ENCODE data around the gene ARHGAP32.

The ARHGAP32 gene

DNA sequence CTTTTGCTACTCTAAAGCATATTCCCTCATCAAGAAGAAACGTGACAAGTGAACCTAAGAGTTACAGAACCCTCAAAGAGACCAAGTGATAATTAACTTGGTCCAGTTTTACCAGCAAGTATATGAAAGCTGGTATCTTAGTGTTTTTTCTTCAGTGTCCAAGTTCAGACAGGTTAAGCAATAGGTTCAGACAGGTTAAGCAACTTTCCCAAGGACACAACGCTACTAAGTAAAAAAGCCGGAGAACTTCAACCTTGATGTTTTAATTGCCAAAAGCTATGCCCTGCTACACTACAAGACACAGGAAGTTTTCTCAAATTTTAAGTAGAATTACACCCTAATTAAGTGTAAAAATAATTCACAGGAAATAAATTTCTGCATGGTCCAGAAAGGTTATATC lies 30.0 kb upstream of the ARHGAP32 start:
- H3K36me3 ChIP-seq (ENCODE audit: insufficient read depth, low read depth, low read length) = no peaks in the 10 kb centered on the region
- no peak overlapping the region for H3K4me3 ChIP-seq (ENCODE audit: low read length)
- peaks cover 13% of the 10 kb centered on the region; the same call in 1 of the 2 replicates for H3K9me3 ChIP-seq (ENCODE audit: insufficient read depth, low read depth, low read length)
- no peak overlapping the region for H3K27ac ChIP-seq (ENCODE audit: low read length)
- no peak overlapping the region for H3K9ac ChIP-seq (ENCODE audit: low read depth, low read length)
- H3K4me1 ChIP-seq (ENCODE audit: insufficient read depth, low read length) = peaks cover 22% of the 10 kb centered on the region
- no peaks in the 10 kb centered on the region for H3K27me3 ChIP-seq (ENCODE audit: insufficient read depth, low read length)

DNA sequence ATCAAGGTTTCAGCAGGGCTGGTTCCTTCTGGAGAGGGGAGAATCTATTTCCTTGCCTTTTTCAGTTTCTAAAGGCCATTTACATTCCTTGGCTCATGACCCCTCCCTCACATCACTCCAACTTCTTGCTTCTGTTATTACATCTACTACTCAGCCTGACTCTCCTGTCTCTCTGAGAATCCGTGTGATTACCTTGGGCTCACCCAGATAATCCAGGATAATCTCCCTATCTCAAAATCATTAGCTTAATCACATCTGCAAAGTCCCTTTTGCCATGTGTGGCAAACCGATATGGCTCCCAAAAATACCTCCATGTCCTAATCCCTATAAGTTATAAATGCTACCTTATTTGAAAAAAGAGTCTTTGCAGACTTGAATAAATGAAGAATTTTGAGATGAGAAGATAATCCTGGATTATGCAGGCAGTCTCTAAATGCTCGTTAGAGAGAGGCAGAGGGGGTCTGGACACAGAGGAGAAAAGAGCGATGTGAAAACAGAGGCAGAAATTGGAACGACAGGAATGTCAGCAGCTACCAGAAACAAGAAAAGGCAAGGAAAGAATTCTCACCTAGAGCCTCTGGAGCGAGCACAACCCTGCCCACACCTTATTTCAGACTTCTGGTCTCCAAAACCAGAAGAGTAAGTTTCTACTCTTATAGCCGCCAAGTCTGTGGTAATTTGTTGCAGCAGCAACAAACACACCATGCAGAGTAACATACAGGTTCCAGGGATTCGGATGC lies 23.6 kb upstream of the ARHGAP32 start:
- Histone ChIP-seq H3K27me3 (ENCODE audit: insufficient read depth, low read length) (no peaks in the 10 kb centered on the region), H3K9me3 (ENCODE audit: insufficient read depth, low read depth, low read length) (no peaks in the 10 kb centered on the region), H3K4me1 (ENCODE audit: insufficient read depth, low read length) (peaks cover 44% of the 10 kb centered on the region), H3K9ac (ENCODE audit: low read depth, low read length) (peak overlapping the region; percentile 13; the same call in 1 of the 2 replicates), H3K4me3 (ENCODE audit: low read length) (peak overlapping the region; percentile 27; the same call in 1 of the 2 replicates), H3K27ac (ENCODE audit: low read length) (peak overlapping the region; percentile 31), H3K36me3 (ENCODE audit: insufficient read depth, low read depth, low read length) (no peaks in the 10 kb centered on the region)

DNA sequence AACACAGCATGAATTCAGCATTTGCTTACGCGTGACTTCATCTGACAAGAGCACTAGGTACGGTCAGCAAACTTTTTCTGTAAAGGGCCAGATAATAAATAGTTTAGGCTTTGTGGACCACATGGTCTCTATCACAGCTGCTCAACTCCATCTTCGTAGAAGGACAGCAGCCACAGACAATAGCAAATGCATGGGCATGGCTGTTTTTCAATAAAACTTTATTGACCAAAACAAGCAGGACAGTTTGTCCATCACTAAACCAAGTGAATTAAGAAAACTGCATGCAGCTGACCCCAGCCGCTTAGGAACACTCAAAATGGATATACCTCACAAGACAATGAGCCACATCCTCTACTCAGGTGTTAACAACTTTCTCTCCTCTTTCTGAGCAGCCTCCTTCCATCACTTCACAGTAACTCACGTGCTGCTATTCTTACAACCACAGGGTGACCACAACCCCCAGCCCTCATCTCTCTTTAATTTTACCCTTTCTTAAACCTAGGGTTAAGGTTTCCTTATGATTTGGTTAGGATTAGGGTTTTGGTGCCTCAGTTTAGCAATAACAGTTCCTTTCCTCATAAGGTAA lies 22.7 kb upstream of the ARHGAP32 start:
- Histone ChIP-seq H3K4me1 (ENCODE audit: insufficient read depth, low read length) (peaks cover 46% of the 10 kb centered on the region), H3K27ac (ENCODE audit: low read length) (peak overlapping the region; percentile 31), H3K4me3 (ENCODE audit: low read length) (0 out of 2 replicates have a peak overlapping the region, but pooled peaks have one; percentile 27), H3K27me3 (ENCODE audit: insufficient read depth, low read length) (no peaks in the 10 kb centered on the region), H3K9me3 (ENCODE audit: insufficient read depth, low read depth, low read length) (no peaks in the 10 kb centered on the region), H3K36me3 (ENCODE audit: insufficient read depth, low read depth, low read length) (no peaks in the 10 kb centered on the region), H3K9ac (ENCODE audit: low read depth, low read length) (peak overlapping the region; percentile 13; the same call in 1 of the 2 replicates)

DNA sequence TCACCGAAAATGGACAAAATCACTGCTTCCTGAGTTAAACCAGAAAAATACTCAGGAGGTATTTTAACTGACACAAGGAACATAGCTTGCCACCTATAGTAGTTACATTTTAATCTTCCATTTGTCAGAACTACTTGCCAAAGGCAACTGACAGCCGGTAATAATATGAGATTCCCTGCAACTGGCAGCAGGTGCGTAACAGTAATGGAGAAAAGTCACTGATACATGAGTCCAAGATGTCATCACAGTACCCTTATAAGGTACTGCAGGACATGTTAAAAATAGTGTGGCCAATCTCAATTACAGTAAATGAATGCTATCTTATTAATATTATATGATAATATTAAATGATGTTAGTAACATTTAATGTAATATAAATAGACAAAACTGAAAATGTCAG lies 21.1 kb upstream of the ARHGAP32 start:
- peaks cover 50% of the 10 kb centered on the region for H3K4me1 ChIP-seq (ENCODE audit: insufficient read depth, low read length)
- H3K27ac ChIP-seq (ENCODE audit: low read length) = no peak overlapping the region

DNA sequence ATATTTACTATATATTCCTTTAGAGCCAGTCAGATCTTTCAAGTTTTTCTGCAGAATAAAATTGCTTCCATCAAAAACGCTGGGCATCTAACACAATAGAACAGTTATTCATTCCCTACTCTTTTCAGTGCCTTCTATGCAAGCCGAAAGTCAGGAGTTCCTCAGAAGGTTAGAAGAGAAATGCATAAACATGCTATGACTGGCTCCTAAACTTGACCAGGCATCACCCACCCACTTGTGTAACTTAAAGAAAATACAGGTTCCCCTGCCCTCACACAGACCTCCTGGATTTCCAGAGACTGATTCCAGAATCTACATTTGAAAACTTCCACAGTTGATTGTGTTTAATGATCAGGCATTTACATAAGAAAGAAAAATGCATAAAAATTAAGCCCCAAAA lies 19.3 kb upstream of the ARHGAP32 start:
- no peak overlapping the region for H3K4me3 ChIP-seq (ENCODE audit: low read length)
- peaks cover 50% of the 10 kb centered on the region for H3K4me1 ChIP-seq (ENCODE audit: insufficient read depth, low read length)
- no peaks in the 10 kb centered on the region for H3K9me3 ChIP-seq (ENCODE audit: insufficient read depth, low read depth, low read length)
- H3K27ac ChIP-seq (ENCODE audit: low read length) = no peak overlapping the region
- H3K36me3 ChIP-seq (ENCODE audit: insufficient read depth, low read depth, low read length) = no peaks in the 10 kb centered on the region
- H3K9ac ChIP-seq (ENCODE audit: low read depth, low read length) = no peak overlapping the region
- no peaks in the 10 kb centered on the region for H3K27me3 ChIP-seq (ENCODE audit: insufficient read depth, low read length)

More for the DNA sequence above, 21.1 kb upstream of the ARHGAP32 start:
- Histone ChIP-seq H3K4me3 (ENCODE audit: low read length) (no peak overlapping the region), H3K27me3 (ENCODE audit: insufficient read depth, low read length) (no peaks in the 10 kb centered on the region), H3K9ac (ENCODE audit: low read depth, low read length) (no peak overlapping the region), H3K9me3 (ENCODE audit: insufficient read depth, low read depth, low read length) (no peaks in the 10 kb centered on the region), H3K36me3 (ENCODE audit: insufficient read depth, low read depth, low read length) (no peaks in the 10 kb centered on the region)

DNA sequence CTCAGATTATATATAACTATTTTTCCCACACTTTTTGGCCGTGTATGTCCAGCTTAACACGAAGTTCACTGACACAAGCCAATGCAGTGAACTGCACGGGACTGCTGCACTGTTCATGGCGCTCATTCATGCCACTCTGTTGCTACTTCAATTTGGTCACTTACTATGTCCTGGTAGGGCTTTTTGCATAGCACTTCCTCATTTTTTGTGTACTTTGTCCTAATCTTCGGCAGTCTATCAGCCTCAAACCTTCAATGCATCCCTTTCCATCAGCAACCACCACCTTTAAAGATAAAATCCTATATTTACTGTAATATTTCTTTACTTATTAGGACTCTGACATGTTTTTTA lies 18.7 kb upstream of the ARHGAP32 start:
- Histone ChIP-seq H3K4me3 (ENCODE audit: low read length) (0 out of 2 replicates have a peak overlapping the region, but pooled peaks have one; percentile 30), H3K27ac (ENCODE audit: low read length) (peak overlapping the region; percentile 2), H3K27me3 (ENCODE audit: insufficient read depth, low read length) (no peaks in the 10 kb centered on the region), H3K4me1 (ENCODE audit: insufficient read depth, low read length) (peaks cover 50% of the 10 kb centered on the region), H3K9me3 (ENCODE audit: insufficient read depth, low read depth, low read length) (no peaks in the 10 kb centered on the region), H3K36me3 (ENCODE audit: insufficient read depth, low read depth, low read length) (no peaks in the 10 kb centered on the region), H3K9ac (ENCODE audit: low read depth, low read length) (no peak overlapping the region)

DNA sequence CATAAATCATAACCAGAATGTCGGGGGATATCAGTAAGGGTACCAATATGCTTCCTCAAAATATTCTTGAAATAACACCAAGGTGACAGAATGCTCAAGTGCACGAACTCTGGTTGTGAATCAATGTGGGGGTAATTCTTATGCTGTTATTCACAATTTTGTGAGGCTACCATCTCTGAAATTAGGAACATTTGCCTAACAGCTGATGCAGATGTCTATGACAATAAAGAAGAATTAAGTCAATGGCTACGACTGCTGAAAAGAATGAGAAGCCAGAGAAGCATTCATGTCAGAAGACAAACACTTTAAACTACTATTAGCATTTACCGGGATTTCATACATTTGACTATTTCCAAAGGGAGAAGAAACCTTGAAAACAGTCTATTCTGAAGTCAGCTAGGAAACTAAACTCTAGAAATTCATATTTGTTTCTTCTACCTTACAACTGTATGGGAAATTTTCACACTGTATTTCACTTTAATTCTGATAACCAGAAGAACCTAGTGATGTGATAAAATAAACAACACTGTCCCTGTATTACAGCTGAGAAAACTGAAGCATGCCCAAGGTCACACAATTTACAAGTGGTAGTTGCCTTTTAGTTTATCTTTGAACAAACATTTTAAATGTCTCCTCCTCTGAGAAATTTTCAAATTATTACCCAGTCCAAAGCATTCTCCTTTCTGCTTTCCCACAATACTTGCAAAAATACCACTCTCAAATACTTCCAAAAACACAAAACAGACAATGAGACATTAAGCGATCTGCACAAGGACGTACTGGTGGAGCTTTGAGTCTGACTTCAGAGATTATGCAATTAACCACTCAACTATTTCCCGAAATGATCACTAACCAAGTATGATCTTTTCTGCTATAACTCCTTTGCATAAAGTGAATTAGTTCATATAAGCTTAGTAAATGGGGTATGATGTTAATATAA lies 18.0 kb upstream of the ARHGAP32 start:
- Histone ChIP-seq H3K9ac (ENCODE audit: low read depth, low read length) (peak overlapping the region; percentile 24; the same call in 1 of the 2 replicates), H3K4me3 (ENCODE audit: low read length) (peak overlapping the region; percentile 30; the same call in 1 of the 2 replicates), H3K36me3 (ENCODE audit: insufficient read depth, low read depth, low read length) (no peaks in the 10 kb centered on the region), H3K27me3 (ENCODE audit: insufficient read depth, low read length) (no peaks in the 10 kb centered on the region), H3K27ac (ENCODE audit: low read length) (peak overlapping the region; percentile 2), H3K9me3 (ENCODE audit: insufficient read depth, low read depth, low read length) (no peaks in the 10 kb centered on the region), H3K4me1 (ENCODE audit: insufficient read depth, low read length) (peaks cover 44% of the 10 kb centered on the region)

DNA sequence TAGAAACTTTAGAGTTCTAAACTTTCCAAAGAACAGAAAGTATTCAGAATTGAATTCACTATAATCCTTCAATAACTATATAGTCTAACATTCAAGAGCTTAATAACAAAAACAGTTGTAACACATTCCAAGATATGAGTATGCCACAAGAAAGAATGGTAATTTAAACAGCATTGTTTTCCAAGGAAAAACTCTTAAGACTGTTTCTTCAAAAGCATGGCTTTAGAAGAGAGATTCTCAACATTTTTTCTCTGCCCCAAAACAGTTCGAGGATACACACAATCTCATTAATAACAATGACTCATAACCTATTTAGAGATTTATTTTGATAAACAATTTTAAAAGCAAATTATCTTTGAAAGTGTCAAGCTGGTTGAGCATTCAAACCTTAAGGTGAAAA lies 16.7 kb upstream of the ARHGAP32 start:
- no peak overlapping the region for H3K4me3 ChIP-seq (ENCODE audit: low read length)
- H3K36me3 ChIP-seq (ENCODE audit: insufficient read depth, low read depth, low read length) = no peaks in the 10 kb centered on the region
- H3K9ac ChIP-seq (ENCODE audit: low read depth, low read length) = no peak overlapping the region
- H3K27ac ChIP-seq (ENCODE audit: low read length) = no peak overlapping the region
- H3K27me3 ChIP-seq (ENCODE audit: insufficient read depth, low read length) = no peaks in the 10 kb centered on the region
- H3K4me1 ChIP-seq (ENCODE audit: insufficient read depth, low read length) = peaks cover 36% of the 10 kb centered on the region
- no peaks in the 10 kb centered on the region for H3K9me3 ChIP-seq (ENCODE audit: insufficient read depth, low read depth, low read length)

DNA sequence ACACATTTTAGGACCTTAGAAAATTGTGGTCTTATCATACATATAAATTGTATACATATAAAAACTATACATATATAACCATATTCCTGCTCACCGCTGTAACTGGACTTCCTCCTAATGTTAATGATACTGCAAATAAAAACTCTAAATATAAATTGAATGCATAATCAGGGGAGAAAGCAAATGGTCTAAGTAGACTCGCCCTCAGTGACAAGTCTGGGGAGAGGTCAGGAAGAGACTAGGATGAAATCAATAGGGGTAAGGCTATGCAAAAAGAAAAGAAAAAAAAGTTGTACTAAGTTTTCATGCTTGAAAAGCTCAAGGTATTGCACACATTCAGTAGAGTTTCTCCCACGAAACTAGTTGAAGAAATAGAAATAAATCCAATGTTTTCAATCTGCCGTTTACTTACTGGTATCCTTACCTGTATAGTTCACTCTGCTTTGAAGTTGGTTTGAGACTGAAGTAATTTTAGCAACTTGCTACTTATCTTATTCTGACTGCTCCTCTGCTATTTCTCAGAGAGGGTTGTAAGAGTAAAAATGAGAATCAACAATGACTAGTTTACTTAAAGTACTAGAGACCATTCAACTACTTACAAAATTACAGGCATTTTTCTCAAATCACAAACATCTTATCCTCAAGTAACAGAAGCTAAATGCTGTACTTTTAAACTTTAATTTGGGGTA lies 12.2 kb upstream of the ARHGAP32 start:
- Histone ChIP-seq H3K9me3 (ENCODE audit: insufficient read depth, low read depth, low read length) (peaks cover 11% of the 10 kb centered on the region), H3K36me3 (ENCODE audit: insufficient read depth, low read depth, low read length) (peaks cover 5% of the 10 kb centered on the region; the same call in 1 of the 2 replicates), H3K4me3 (ENCODE audit: low read length) (no peak overlapping the region), H3K27ac (ENCODE audit: low read length) (no peak overlapping the region), H3K27me3 (ENCODE audit: insufficient read depth, low read length) (no peaks in the 10 kb centered on the region), H3K9ac (ENCODE audit: low read depth, low read length) (no peak overlapping the region), H3K4me1 (ENCODE audit: insufficient read depth, low read length) (peaks cover 16% of the 10 kb centered on the region)

DNA sequence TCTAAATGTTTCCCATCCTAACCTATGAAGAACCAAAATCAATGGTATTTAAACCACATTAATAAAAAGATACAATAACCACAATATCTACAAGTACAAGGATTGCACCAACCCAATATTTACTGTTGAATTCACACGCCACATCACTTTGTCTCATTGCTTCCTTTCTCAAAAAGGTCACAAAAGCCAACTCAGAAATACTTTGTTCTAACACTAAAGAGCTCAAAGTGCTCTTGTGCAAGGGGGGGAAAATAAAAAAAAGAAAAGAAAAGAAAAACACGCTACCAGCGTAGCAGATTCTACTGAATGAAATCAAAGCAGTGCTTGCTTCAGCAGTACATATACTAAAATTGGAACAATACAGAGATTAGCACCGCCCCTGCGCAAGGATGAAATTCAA lies 10.5 kb upstream of the ARHGAP32 start:
- H3K36me3 ChIP-seq (ENCODE audit: insufficient read depth, low read depth, low read length) = peaks cover 5% of the 10 kb centered on the region; the same call in 1 of the 2 replicates
- no peak overlapping the region for H3K9ac ChIP-seq (ENCODE audit: low read depth, low read length)
- peaks cover 11% of the 10 kb centered on the region for H3K9me3 ChIP-seq (ENCODE audit: insufficient read depth, low read depth, low read length)
- no peak overlapping the region for H3K4me3 ChIP-seq (ENCODE audit: low read length)
- no peak overlapping the region for H3K27ac ChIP-seq (ENCODE audit: low read length)
- H3K27me3 ChIP-seq (ENCODE audit: insufficient read depth, low read length) = no peaks in the 10 kb centered on the region
- H3K4me1 ChIP-seq (ENCODE audit: insufficient read depth, low read length) = peaks cover 3% of the 10 kb centered on the region

DNA sequence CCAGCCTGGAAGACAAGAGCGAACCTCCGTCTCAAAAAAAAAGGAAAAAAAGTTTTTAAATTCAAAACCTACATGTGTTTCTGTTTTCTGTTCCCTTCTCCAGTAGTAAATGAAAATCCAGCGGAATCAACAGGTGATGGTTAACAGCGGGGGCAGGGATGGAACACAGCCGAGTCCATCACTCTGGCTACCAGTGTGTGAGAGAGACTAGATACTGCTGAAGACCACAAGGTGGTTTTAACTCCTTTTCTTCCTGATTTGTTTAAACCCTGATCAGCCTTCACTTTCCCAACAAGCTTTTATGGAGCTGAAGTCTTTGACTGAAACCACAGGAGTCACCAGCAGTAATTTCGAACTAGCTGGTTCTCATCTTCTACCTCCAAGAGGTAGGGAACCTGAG lies 3.6 kb upstream of the ARHGAP32 start:
- Histone ChIP-seq H3K27ac (ENCODE audit: low read length) (no peak overlapping the region), H3K27me3 (ENCODE audit: insufficient read depth, low read length) (no peaks in the 10 kb centered on the region), H3K4me3 (ENCODE audit: low read length) (no peak overlapping the region), H3K9me3 (ENCODE audit: insufficient read depth, low read depth, low read length) (peaks cover 11% of the 10 kb centered on the region), H3K36me3 (ENCODE audit: insufficient read depth, low read depth, low read length) (peaks cover 5% of the 10 kb centered on the region; the same call in 1 of the 2 replicates), H3K4me1 (ENCODE audit: insufficient read depth, low read length) (peaks cover 19% of the 10 kb centered on the region), H3K9ac (ENCODE audit: low read depth, low read length) (no peak overlapping the region)

All from iPS-20b (cell line).